ENCODE measurements around the gene SOX2. TPM values are rescaled to one million over a fixed set of nuclear protein-coding genes. Genes with fewer than 3 reads are reported as not detected.
A peak's percentile ranks its signal among the peaks of the same experiment; 100 is the strongest.

SOX2 gene
- total RNA-seq, 1 donor from 2014 or later = 4.0 TPM

DNA sequence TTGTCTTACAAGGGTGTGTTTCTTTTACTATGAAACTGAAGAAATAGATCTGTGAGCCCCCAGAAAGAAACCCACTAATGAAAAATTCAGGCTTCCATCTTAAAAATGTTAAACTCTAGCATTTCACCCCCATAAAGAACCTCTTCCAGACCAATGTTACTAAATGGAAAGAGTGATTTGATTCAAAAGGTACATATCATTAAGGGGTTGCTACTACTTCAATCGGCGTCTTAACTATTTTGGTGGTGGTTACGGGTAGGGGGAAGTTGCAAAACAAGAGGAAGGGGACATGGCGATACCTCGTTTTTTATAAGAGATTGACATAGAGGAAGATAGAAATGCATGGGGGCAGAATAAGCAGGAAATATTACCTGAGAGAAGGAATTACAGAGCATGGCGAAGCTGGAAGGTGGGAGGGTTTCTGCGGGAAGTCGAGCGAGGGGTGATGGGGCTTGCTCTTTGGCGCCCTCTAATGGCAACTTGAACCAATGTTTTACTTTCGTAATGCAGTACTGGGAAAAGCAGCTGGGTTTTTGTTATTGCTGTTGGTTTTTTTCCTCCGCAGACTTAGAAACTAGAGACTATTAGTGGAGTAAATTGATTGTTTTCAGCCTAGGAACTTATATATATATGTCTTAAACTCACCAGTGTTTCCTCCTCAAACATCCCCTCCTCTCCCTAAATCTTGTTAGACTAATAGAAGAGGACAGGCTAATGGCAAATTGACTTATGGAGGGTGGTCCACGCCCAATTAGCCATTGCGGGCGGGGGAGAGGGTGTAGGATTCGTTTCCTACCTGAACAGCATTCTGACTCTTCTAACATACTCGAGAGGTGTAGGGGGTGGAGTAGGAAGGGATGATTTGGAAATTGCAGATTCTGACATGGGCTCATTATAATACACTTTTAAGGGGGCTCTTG is 11.3 kb upstream of the SOX2 start:
- Histone ChIP-seq H3K4me1 (peaks cover 38% of the 10 kb centered on the region), H3K27ac (no peak overlapping the region), H3K27me3 (ENCODE audit: low read depth) (peaks cover 98% of the 10 kb centered on the region), H3K4me3 (peak overlapping the region; percentile 2), H3K9me3 (no peaks in the 10 kb centered on the region), H3K36me3 (no peaks in the 10 kb centered on the region)
- ATAC-seq (peak; percentile 76 to 83), DNase-seq (no peak)
- TF ChIP-seq, protein P1, sequence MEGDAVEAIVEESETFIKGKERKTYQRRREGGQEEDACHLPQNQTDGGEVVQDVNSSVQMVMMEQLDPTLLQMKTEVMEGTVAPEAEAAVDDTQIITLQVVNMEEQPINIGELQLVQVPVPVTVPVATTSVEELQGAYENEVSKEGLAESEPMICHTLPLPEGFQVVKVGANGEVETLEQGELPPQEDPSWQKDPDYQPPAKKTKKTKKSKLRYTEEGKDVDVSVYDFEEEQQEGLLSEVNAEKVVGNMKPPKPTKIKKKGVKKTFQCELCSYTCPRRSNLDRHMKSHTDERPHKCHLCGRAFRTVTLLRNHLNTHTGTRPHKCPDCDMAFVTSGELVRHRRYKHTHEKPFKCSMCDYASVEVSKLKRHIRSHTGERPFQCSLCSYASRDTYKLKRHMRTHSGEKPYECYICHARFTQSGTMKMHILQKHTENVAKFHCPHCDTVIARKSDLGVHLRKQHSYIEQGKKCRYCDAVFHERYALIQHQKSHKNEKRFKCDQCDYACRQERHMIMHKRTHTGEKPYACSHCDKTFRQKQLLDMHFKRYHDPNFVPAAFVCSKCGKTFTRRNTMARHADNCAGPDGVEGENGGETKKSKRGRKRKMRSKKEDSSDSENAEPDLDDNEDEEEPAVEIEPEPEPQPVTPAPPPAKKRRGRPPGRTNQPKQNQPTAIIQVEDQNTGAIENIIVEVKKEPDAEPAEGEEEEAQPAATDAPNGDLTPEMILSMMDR (IDR thresholded peaks at IDR 0.05) = peak; percentile 74
- intact Hi-C loops (cut with DNase I) = no loop called here

DNA sequence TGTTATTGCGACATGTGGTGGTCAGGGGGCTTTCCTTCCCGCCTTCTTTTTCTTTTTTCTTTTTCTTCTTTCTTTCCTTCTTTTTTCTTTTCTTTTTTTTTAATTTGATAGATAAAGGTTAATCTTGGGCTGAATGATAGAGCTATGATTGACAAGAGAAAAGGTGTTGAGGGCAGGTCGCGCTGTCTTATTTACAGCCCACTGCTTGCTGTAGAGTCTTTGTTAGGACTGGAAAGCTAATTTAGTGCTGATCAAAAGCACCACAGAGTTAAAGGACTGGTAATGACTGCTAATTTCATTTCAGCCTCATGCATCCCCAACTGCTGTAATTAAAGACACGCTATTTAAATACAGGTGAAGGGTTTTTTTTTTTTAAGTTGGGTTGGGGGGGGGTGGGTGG is 10.6 kb upstream of the SOX2 start:
- Histone ChIP-seq H3K27ac (no peak overlapping the region), H3K27me3 (ENCODE audit: low read depth) (peaks cover 98% of the 10 kb centered on the region), H3K4me3 (no peak overlapping the region), H3K9me3 (no peaks in the 10 kb centered on the region), H3K36me3 (no peaks in the 10 kb centered on the region), H3K4me1 (peaks cover 31% of the 10 kb centered on the region)
- ATAC-seq (no peak), DNase-seq (no peak)
- TF ChIP-seq, protein P1 (IDR thresholded peaks at IDR 0.05) = no peak
- intact Hi-C loops (cut with DNase I) = no loop called here

DNA sequence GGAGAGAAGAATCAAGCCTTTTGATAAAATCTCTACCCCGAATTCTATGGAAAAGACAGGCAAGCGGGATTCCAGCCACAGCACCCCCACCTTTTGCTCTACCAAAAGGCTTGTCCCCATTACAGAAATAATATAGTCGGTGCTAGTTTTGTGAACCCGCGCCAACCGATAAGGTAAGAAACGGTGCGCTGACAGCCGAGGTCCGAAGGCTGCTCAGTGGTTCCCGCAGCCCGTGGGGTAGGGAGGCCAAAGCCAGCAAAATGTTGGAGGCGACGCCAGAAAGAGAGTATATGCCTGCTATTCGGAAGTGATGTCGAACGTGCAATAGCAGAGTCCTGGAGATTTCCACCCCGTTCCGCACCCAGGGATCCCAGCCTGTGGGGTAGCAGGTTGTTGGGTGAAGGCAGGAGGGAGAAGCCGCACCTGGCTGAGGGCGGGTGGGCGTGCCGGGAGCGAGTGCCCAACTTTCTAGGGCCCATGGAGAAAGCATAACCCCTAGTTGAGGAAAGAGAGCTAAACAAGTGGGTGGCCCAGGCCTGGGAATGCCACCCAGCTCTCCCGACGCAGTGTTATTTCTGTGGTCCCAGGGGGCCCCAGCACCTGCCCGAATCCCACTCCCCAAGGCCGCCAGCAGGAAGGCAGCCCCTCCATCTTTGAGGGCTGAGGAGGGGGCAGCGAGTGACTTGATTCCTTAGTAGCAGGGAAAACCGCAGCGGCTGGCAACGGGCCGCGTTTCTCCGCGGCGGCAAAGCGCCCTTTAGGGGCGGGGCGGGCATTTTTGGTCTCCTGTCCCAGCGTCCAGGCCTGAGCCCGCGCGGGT is 7.9 kb upstream of the SOX2 start:
- intact Hi-C loops (cut with DNase I) = no loop called here
- no peak overlapping the region for H3K27ac ChIP-seq
- H3K9me3 ChIP-seq = no peaks in the 10 kb centered on the region
- DNase-seq (no peak), ATAC-seq (no peak)
- peaks cover 98% of the 10 kb centered on the region for H3K27me3 ChIP-seq (ENCODE audit: low read depth)
- no peaks in the 10 kb centered on the region for H3K36me3 ChIP-seq
- no peak overlapping the region for H3K4me3 ChIP-seq
- TF ChIP-seq, protein P1 (IDR thresholded peaks at IDR 0.05) = no peak
- H3K4me1 ChIP-seq = peaks cover 26% of the 10 kb centered on the region

DNA sequence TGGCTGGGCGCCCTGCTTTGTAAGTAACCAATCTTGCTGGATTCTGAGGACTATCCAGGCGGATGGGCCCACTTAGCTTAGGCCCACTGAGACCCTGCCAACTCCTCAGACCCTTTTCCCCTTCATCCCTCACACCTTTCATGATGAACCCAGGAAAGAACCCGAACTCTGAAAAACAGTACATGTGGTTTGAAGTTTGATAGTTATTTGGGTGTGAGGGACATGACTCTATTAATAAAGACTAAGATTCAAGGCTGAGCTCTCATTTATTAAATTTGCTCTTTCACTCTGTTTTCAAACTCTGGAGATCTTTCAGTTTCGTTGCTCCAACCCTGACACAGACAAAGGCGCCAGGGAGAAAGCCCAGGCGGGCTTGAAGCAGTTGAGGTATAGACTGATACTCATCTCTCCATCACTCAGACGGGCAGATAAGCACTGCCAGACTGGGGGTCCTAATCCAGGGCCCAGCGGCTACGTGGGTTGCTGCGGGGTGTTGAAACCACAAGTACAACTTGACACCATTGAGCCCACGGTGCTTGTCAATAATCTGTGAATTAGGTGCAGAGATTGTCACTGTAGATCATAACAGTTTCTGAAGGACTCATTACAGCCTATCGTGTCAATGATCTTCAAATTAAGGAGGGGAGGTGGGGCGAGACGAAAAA is 7.2 kb upstream of the SOX2 start:
- DNase-seq (no peak), ATAC-seq (no peak)
- H3K4me1 ChIP-seq = peaks cover 26% of the 10 kb centered on the region
- H3K36me3 ChIP-seq = no peaks in the 10 kb centered on the region
- TF ChIP-seq, protein P1 (IDR thresholded peaks at IDR 0.05) = no peak
- H3K9me3 ChIP-seq = no peaks in the 10 kb centered on the region
- no peak overlapping the region for H3K4me3 ChIP-seq
- peaks cover 97% of the 10 kb centered on the region for H3K27me3 ChIP-seq (ENCODE audit: low read depth)
- no peak overlapping the region for H3K27ac ChIP-seq
- intact Hi-C loops (cut with DNase I) = no loop called here

DNA sequence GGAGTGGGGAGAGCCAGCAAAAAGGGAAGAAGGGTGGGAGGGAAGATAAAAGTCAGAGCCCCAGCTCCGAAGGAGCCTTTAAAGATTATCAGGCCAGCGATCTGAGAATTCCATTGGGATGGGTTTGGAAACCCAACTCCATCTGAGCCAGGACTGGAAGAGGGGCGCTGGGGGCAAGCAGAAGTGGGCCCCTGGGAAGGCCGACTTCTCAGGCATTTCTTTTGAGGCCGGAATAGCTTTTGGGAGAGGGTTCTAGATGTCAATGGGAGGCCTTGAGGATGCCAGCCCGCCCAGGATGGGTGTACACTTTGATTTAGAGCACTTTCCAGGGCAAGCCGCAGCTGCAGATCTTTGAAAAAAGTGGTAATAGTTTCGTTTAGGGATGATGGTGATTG is 6.6 kb upstream of the SOX2 start:
- H3K9me3 ChIP-seq = no peaks in the 10 kb centered on the region
- no peaks in the 10 kb centered on the region for H3K36me3 ChIP-seq
- peaks cover 97% of the 10 kb centered on the region for H3K27me3 ChIP-seq (ENCODE audit: low read depth)
- no peak overlapping the region for H3K4me3 ChIP-seq
- H3K27ac ChIP-seq = no peak overlapping the region
- intact Hi-C loops (cut with DNase I) = no loop called here
- DNase-seq (no peak), ATAC-seq (no peak)
- H3K4me1 ChIP-seq = peaks cover 25% of the 10 kb centered on the region
- TF ChIP-seq, protein P1 (IDR thresholded peaks at IDR 0.05) = no peak

Measured in lower lobe of right lung (tissue), 2 donors.